HEK293 (cell line): ENCODE measurements around the gene SYNPO2.

Experiments
- CTCF ChIA-PET: fragments of 350-600 bp; formaldehyde crosslinking; extraction: SDS; loops from one replicate; lab custom pipeline; 2021; ENCODE audit warnings: antibody characterized with exemption; lab: Yijun Ruan, JAX
- POLR2A ChIA-PET: fragments of 300-600 bp; formaldehyde crosslinking; extraction: SDS; loops from one replicate; lab custom pipeline; 2020; ENCODE audit warnings: antibody characterized with exemption, inconsistent platforms; lab: Yijun Ruan, JAX
- H3K27ac ChIP-seq: fragments of 200-500 bp; sonication (Bioruptor generic); 2 replicates; pipeline ENCODE4 v1.5.1; 2014; ENCODE audit warnings: low read depth, low read length, control low read depth, inconsistent platforms; ENCODE audit errors: extremely low read depth
- H3K36me3 ChIP-seq, 2 experiments: fragments of 200-500 bp in 1 of 2; sonication (Bioruptor generic) in 1 of 2; 1 replicate in 1 of 2; 2 replicates in 1 of 2; pipeline ENCODE4 v1.5.1; 2014 to 2017; ENCODE audit warnings: inconsistent platforms in 2 of 2, low read length in 2 of 2; ENCODE audit not compliant: control insufficient read depth in 2 of 2, insufficient read depth in 1 of 2
- H3K4me1 ChIP-seq: fragments of 200-500 bp; sonication (Bioruptor generic); 2 replicates; pipeline ENCODE4 v1.5.1; 2014; ENCODE audit warnings: mild to moderate bottlenecking, low read length, inconsistent platforms; ENCODE audit not compliant: control insufficient read depth, insufficient read depth
- H3K4me3 ChIP-seq: 2 replicates; pipeline ENCODE4 v1.5.1; 2011; ENCODE audit warnings: low read depth, mild to moderate bottlenecking, control low read depth, low read length, moderate library complexity
- H3K9me3 ChIP-seq: fragments of 200-500 bp; sonication (Bioruptor generic); 2 replicates; pipeline ENCODE4 v1.5.1; 2014; ENCODE audit warnings: low read depth, low read length, inconsistent platforms; ENCODE audit not compliant: control insufficient read depth, insufficient read depth
- FEZF1 ChIP-seq: fragments of 450-650 bp; formaldehyde crosslinking; IDR thresholded peaks from 2 replicates; pipeline ENCODE4 v1.5.1; 2016; ENCODE audit warnings: missing biosample characterization, missing genetic modification characterization
- KLF1 ChIP-seq: fragments of 450-650 bp; formaldehyde crosslinking; IDR thresholded peaks from 2 replicates; pipeline ENCODE4 v1.5.1; 2016; ENCODE audit warnings: missing biosample characterization, missing genetic modification characterization
- KLF17 ChIP-seq: fragments of 450-650 bp; formaldehyde crosslinking; IDR thresholded peaks from 2 replicates; pipeline ENCODE4 v1.5.1; 2016; ENCODE audit warnings: missing biosample characterization, missing genetic modification characterization
- OVOL3 ChIP-seq: fragments of 450-650 bp; formaldehyde crosslinking; IDR thresholded peaks from 2 replicates; pipeline ENCODE4 v1.5.1; 2016; ENCODE audit warnings: missing biosample characterization, missing genetic modification characterization
- PRDM1 ChIP-seq: fragments of 450-650 bp; formaldehyde crosslinking; IDR thresholded peaks from 2 replicates; pipeline ENCODE4; 2016; ENCODE audit warnings: missing biosample characterization, missing genetic modification characterization
- ZBTB49 ChIP-seq: fragments of 450-650 bp; formaldehyde crosslinking; IDR thresholded peaks from 2 replicates; pipeline ENCODE4 v1.5.1; 2016; ENCODE audit warnings: missing biosample characterization, missing genetic modification characterization, low read depth
- ZNF202 ChIP-seq: fragments of 450-650 bp; formaldehyde crosslinking; IDR thresholded peaks from 2 replicates; pipeline ENCODE4 v1.5.1; 2016; ENCODE audit warnings: missing biosample characterization, missing genetic modification characterization, borderline replicate concordance
- ZNF266 ChIP-seq: fragments of 450-650 bp; formaldehyde crosslinking; IDR thresholded peaks from 2 replicates; pipeline ENCODE4 v1.5.1; 2016; ENCODE audit warnings: missing biosample characterization, missing genetic modification characterization, low read depth
- ZNF302 ChIP-seq: fragments of 450-650 bp; formaldehyde crosslinking; IDR thresholded peaks from 2 replicates; pipeline ENCODE4 v1.5.1; 2016; ENCODE audit warnings: missing biosample characterization, missing genetic modification characterization, low read depth
- ZNF561 ChIP-seq: fragments of 450-650 bp; IDR thresholded peaks from 2 replicates; pipeline ENCODE4 v1.5.1; 2018; ENCODE audit warnings: missing biosample characterization, missing genetic modification characterization, borderline replicate concordance
- ZNF580 ChIP-seq: fragments of 450-650 bp; formaldehyde crosslinking; IDR thresholded peaks from 2 replicates; pipeline ENCODE4 v1.5.1; 2016; ENCODE audit warnings: missing biosample characterization, missing genetic modification characterization
- ZNF639 ChIP-seq: fragments of 450-650 bp; formaldehyde crosslinking; IDR thresholded peaks from 2 replicates; pipeline ENCODE4 v1.5.1; 2016; ENCODE audit warnings: missing biosample characterization, missing genetic modification characterization
- ZNF645 ChIP-seq: fragments of 450-650 bp; formaldehyde crosslinking; IDR thresholded peaks from 2 replicates; pipeline ENCODE4; 2016; ENCODE audit warnings: missing biosample characterization, missing genetic modification characterization
- ZNF664 ChIP-seq: fragments of 450-650 bp; formaldehyde crosslinking; IDR thresholded peaks from 2 replicates; pipeline ENCODE4 v1.5.1; 2016; ENCODE audit warnings: missing biosample characterization, missing genetic modification characterization
- ZNF692 ChIP-seq: fragments of 450-650 bp; formaldehyde crosslinking; IDR thresholded peaks from 2 replicates; pipeline ENCODE4 v1.5.1; 2016; ENCODE audit warnings: missing biosample characterization, missing genetic modification characterization
- ZNF707 ChIP-seq: fragments of 450-650 bp; formaldehyde crosslinking; IDR thresholded peaks from 2 replicates; pipeline ENCODE4 v1.5.1; 2016; ENCODE audit warnings: missing biosample characterization, missing genetic modification characterization
- ZSCAN16 ChIP-seq: fragments of 450-650 bp; formaldehyde crosslinking; IDR thresholded peaks from 2 replicates; pipeline ENCODE4 v1.5.1; 2016; ENCODE audit warnings: missing biosample characterization, missing genetic modification characterization

Gene SYNPO2

GRCh38 chr4:118954246-118954645 is 65.6 kb downstream of the SYNPO2 start:
- Histone ChIP-seq H3K9me3 (no peaks in the 10 kb centered on the region), H3K27ac (no peak overlapping the region), H3K36me3 (no peaks in the 10 kb centered on the region), H3K4me3 (no peak overlapping the region), H3K4me1 (no peaks in the 10 kb centered on the region)
- ChIA-PET POLR2A (no interaction called here), CTCF (interaction anchor here (0.5 to 1.0 kb wide), 3 partner anchors 14 to 616 kb away, joined by 3 to 4 read pairs (median 3); no protein-coding TSS in a partner anchor)
- TF ChIP-seq ZNF561 (tag by site-specific recombination): no peak
- TF ChIP-seq KLF17 (tag by site-specific recombination): no peak
- TF ChIP-seq ZNF580 (tag by site-specific recombination): no peak
- no peak for TF ChIP-seq FEZF1 (tag by site-specific recombination)
- TF ChIP-seq PRDM1 (tag by site-specific recombination): 0 out of 2 replicates have a peak, but pooled peaks have one; percentile 18

- no peak overlapping the region for H3K4me3 ChIP-seq
- CTCF ChIA-PET: interaction anchor here (0.6 kb wide), 2 partner anchors 181 to 185 kb away, joined by 3 to 4 read pairs; no protein-coding TSS in a partner anchor
- TF ChIP-seq ZBTB49 (tag by site-specific recombination) (no peak), ZNF664 (tag by site-specific recombination) (no peak), ZNF707 (no peak), ZNF202 (no peak), KLF17 (tag by site-specific recombination) (no peak), ZNF266 (tag by site-specific recombination) (no peak), ZNF639 (no peak), ZSCAN16 (no peak), KLF1 (tag by site-specific recombination) (no peak), ZNF302 (tag by site-specific recombination) (no peak), OVOL3 (tag by site-specific recombination) (no peak), ZNF692 (tag by site-specific recombination) (no peak), ZNF645 (tag by site-specific recombination) (no peak)
- TF ChIP-seq, all 188 proteins: peak for 0
- POLR2A ChIA-PET: no interaction called here
- Histone ChIP-seq H3K36me3 (no peaks in the 10 kb centered on the region), H3K27ac (no peak overlapping the region), H3K4me1 (no peaks in the 10 kb centered on the region), H3K9me3 (no peaks in the 10 kb centered on the region)
Observed at GRCh38 chr4:118955515-118955914, 66.9 kb downstream of the SYNPO2 start.
